PC-3 (cell line): ENCODE measurements around the gene RNLS.

ENCODE experiments used
- EZH2 ChIP-seq: fragments of 300-600 bp; sonication (generic); IDR thresholded peaks from one replicate; pipeline ENCODE4 v1.6.1; 2017; ENCODE audit warnings: antibody characterized with exemption, mild to moderate bottlenecking, low read length; ENCODE audit not compliant: unreplicated experiment
- EZH2phosphoT487 ChIP-seq: fragments of 300-600 bp; sonication (generic); IDR thresholded peaks from 2 replicates; pipeline ENCODE4 v1.6.1; 2018; ENCODE audit warnings: mild to moderate bottlenecking, antibody characterized with exemption, low read length, borderline replicate concordance
- TF ChIP-seq, protein P1 (sequence below): fragments of 300-600 bp; sonication (generic); conservative IDR thresholded peaks from 2 replicates; pipeline ENCODE4 v1.5.1; 2017; ENCODE audit warnings: antibody characterized with exemption, low read depth, mild to moderate bottlenecking, low read length

DNA sequence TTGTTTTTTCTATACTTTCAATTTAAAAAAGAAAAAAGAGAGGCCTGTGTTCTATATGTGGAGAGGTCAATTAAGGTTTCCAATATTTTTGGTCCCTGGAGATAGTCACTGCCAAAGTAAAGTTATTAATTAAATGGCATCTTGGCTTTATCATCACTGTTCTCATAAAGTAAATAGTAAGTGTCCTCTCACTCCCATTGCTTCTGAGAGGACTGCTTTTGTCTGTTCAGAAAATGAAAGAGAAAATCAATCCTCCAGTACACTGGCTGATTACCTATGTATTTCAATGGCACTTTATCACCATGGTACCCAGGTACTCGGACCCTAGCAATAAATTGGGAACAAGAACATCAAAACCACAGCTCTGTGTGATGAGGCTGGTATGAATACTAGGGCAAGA is 94.0 kb downstream of the RNLS start:
- no peak for TF ChIP-seq EZH2phosphoT487
- TF ChIP-seq, protein P1, sequence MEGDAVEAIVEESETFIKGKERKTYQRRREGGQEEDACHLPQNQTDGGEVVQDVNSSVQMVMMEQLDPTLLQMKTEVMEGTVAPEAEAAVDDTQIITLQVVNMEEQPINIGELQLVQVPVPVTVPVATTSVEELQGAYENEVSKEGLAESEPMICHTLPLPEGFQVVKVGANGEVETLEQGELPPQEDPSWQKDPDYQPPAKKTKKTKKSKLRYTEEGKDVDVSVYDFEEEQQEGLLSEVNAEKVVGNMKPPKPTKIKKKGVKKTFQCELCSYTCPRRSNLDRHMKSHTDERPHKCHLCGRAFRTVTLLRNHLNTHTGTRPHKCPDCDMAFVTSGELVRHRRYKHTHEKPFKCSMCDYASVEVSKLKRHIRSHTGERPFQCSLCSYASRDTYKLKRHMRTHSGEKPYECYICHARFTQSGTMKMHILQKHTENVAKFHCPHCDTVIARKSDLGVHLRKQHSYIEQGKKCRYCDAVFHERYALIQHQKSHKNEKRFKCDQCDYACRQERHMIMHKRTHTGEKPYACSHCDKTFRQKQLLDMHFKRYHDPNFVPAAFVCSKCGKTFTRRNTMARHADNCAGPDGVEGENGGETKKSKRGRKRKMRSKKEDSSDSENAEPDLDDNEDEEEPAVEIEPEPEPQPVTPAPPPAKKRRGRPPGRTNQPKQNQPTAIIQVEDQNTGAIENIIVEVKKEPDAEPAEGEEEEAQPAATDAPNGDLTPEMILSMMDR: no peak
- TF ChIP-seq EZH2: no peak
